Retinal pigment epithelial cell (primary cell): ENCODE results near the gene CDHR5.
"Not testable (repeated sequence)": the region's sequence is repeated elsewhere in the genome, so short reads cannot be mapped to it uniquely, and the experiment has no call there.

Experiments used
- DNase-seq: peaks from one replicate; pipeline ENCODE4 v3.0.0-alpha.2; 2010; ENCODE audit warnings: low read depth
- H3K4me3 ChIP-seq: 2 replicates; pipeline ENCODE4 v1.5.1; 2011; ENCODE audit warnings: mild to moderate bottlenecking, low read length, control low read depth, moderate library complexity
- CTCF ChIP-seq: conservative IDR thresholded peaks from 2 replicates; pipeline ENCODE4 v1.5.1; 2011; ENCODE audit warnings: low read depth, low read length, control low read depth, inconsistent platforms

The CDHR5 gene

GRCh38 chr11:575996-576768 is 48.6 kb downstream of the CDHR5 start, which contains the start of gene PHRF1:
Gene PHRF1 (plus strand): TSS chr11:576470. CDS start chr11:581513, 5,043 bp downstream.
- no peak for TF ChIP-seq CTCF
- peak within 1 kb of the TSS; percentile 92 for H3K4me3 ChIP-seq
- peak; percentile 68 for DNase-seq

- peak overlapping the region; percentile 49 for H3K4me3 ChIP-seq
- TF ChIP-seq CTCF = no peak
- DNase-seq = no peak
Observed at GRCh38 chr11:575313-575995, 49.3 kb downstream of the CDHR5 start.

GRCh38 chr11:574632-575312 is 50.0 kb downstream of the CDHR5 start:
- no peak for TF ChIP-seq CTCF
- no peak for DNase-seq
- peak overlapping the region; percentile 49 for H3K4me3 ChIP-seq

GRCh38 chr11:574031-574570 is 50.7 kb downstream of the CDHR5 start:
- H3K4me3 ChIP-seq, DNase-seq: not testable (repeated sequence)

GRCh38 chr11:573146-573759 is 51.5 kb downstream of the CDHR5 start:
- no peak for DNase-seq
- no peak for TF ChIP-seq CTCF
- no peak overlapping the region for H3K4me3 ChIP-seq

- no peak for TF ChIP-seq CTCF
- no peak for DNase-seq
- no peak overlapping the region for H3K4me3 ChIP-seq
Observed at GRCh38 chr11:571802-572185, 53.0 kb downstream of the CDHR5 start.
